H1 (cell line): ENCODE measurements around the gene KLHL9. TPM values are rescaled to one million over a fixed set of nuclear protein-coding genes. Genes with fewer than 3 reads are reported as not detected.
"Not testable (repeated sequence)": the region's sequence is repeated elsewhere in the genome, so short reads cannot be mapped to it uniquely, and the experiment has no call there.

Experiments used
- CTCF ChIA-PET: fragments of 300-600 bp; sonication (Branson Sonifier 250); formaldehyde crosslinking; loops from one replicate; lab custom pipeline; 2021; ENCODE audit not compliant: partially characterized antibody; lab: Charles Lee
- POLR2A ChIA-PET: fragments of 300-600 bp; sonication (Branson Sonifier 250); formaldehyde crosslinking; loops from one replicate; lab custom pipeline; 2021; ENCODE audit warnings: inconsistent platforms; ENCODE audit not compliant: partially characterized antibody; lab: Charles Lee
- DNase-seq, 2 experiments: peaks; one replicate each; pipeline versions ENCODE4 v3.0.0 to v3.0.0-alpha.2; 2010 to 2022; ENCODE audit warnings: low spot score in 2 of 2, low read depth in 1 of 2, mixed read lengths in 1 of 2
- FAIRE-seq: peaks from 2 replicates; lab custom pipeline; 2011; peaks lifted over from hg19 to GRCh38; lab: Jason Lieb, UNC
- H2AFZ ChIP-seq: 2 replicates; pipeline ENCODE4 v1.8.1; 2012; ENCODE audit warnings: low read length, inconsistent platforms
- H2AK5ac ChIP-seq: 2 replicates; pipeline ENCODE4 v1.6.1; 2013; ENCODE audit warnings: low read depth, low read length
- H2BK120ac ChIP-seq: replicated peaks from 2 replicates; pipeline ENCODE3; 2013; ENCODE audit warnings: low read depth, low read length, inconsistent platforms
- H2BK12ac ChIP-seq: 2 replicates; pipeline ENCODE4 v1.6.1; 2013; ENCODE audit warnings: low read depth, low read length
- H2BK15ac ChIP-seq: 2 replicates; pipeline ENCODE4 v1.6.1; 2013; ENCODE audit warnings: low read length
- H2BK20ac ChIP-seq: 2 replicates; pipeline ENCODE4 v1.6.1; 2013; ENCODE audit warnings: low read length
- H2BK5ac ChIP-seq: 2 replicates; pipeline ENCODE4 v1.6.1; 2013; ENCODE audit warnings: low read depth, low read length
- H3K14ac ChIP-seq: 2 replicates; pipeline ENCODE4 v1.6.1; 2013; ENCODE audit warnings: inconsistent platforms; ENCODE audit not compliant: insufficient read length
- H3K18ac ChIP-seq: 2 replicates; pipeline ENCODE4 v1.6.1; 2013; ENCODE audit warnings: low read length; ENCODE audit errors: extremely low read depth
- H3K23ac ChIP-seq: 2 replicates; pipeline ENCODE4 v1.6.1; 2013; ENCODE audit warnings: inconsistent platforms; ENCODE audit not compliant: insufficient read length
- H3K23me2 ChIP-seq: 2 replicates; pipeline ENCODE4 v1.6.1; 2013; ENCODE audit warnings: low read depth, low read length
- H3K27ac ChIP-seq: 2 replicates; pipeline ENCODE4 v1.6.1; 2011; ENCODE audit warnings: low read depth, low read length, inconsistent platforms
- H3K27me3 ChIP-seq, 4 experiments: replicated peaks in 1 of 4; 1 replicate in 1 of 4; 2 replicates in 3 of 4; pipeline versions ENCODE4 v1.6.1 to v1.8.1; 2011 to 2013; ENCODE audit warnings: low read length in 3 of 4, mild to moderate bottlenecking in 3 of 4, inconsistent platforms in 2 of 4, mixed read lengths in 2 of 4, moderate library complexity in 1 of 4; ENCODE audit not compliant: control insufficient read depth in 3 of 4, insufficient read depth in 3 of 4; ENCODE audit errors: extremely low read depth in 1 of 4
- H3K36me3 ChIP-seq, 4 experiments: 2 replicates each; pipeline versions ENCODE4 v1.6.1 to v1.8.1; 2011 to 2013; ENCODE audit warnings: mild to moderate bottlenecking in 4 of 4, low read length in 3 of 4, moderate library complexity in 2 of 4, control low read depth in 1 of 4, inconsistent platforms in 1 of 4; ENCODE audit not compliant: insufficient read depth in 4 of 4, control insufficient read depth in 2 of 4
- H3K4ac ChIP-seq: replicated peaks from 2 replicates; pipeline ENCODE3; 2013; ENCODE audit warnings: low read length, low read depth, mixed read lengths, inconsistent platforms; ENCODE audit not compliant: insufficient read length
- H3K4me1 ChIP-seq, 4 experiments: replicated peaks in 1 of 4; 1 replicate in 1 of 4; 2 replicates in 3 of 4; pipeline versions ENCODE4 v1.6.1 to v1.8.1; 2011 to 2013; ENCODE audit warnings: low read length in 3 of 4, inconsistent platforms in 2 of 4, mixed read lengths in 1 of 4; ENCODE audit not compliant: insufficient read depth in 4 of 4, control insufficient read depth in 3 of 4
- H3K4me2 ChIP-seq, 2 experiments: 2 replicates each; pipeline versions ENCODE4 v1.6.1 to v1.8.1; 2011 to 2013; ENCODE audit warnings: low read depth in 2 of 2, low read length in 2 of 2, control low read depth in 1 of 2, inconsistent platforms in 1 of 2, mild to moderate bottlenecking in 1 of 2; ENCODE audit not compliant: insufficient read depth in 1 of 2
- H3K4me3 ChIP-seq, 4 experiments: fragments of 200-600, 300-600 bp in 1 of 4; sonication (generic), shearing (Covaris generic), sonication (Bioruptor Twin) in 1 of 4; 2 replicates each; pipeline versions ENCODE4 v1.5.1 to v1.8.1; 2011 to 2016; ENCODE audit warnings: low read length in 4 of 4, low read depth in 3 of 4, control low read depth in 2 of 4, inconsistent platforms in 2 of 4, mild to moderate bottlenecking in 2 of 4, mixed read lengths in 1 of 4, moderate library complexity in 1 of 4; ENCODE audit not compliant: insufficient read depth in 2 of 4; ENCODE audit errors: extremely low read depth in 1 of 4
- H3K56ac ChIP-seq: replicated peaks from 2 replicates; pipeline ENCODE3; 2013; ENCODE audit warnings: low read depth, mild to moderate bottlenecking, mixed read lengths, low read length, inconsistent platforms; ENCODE audit not compliant: insufficient read length
- H3K79me1 ChIP-seq: 2 replicates; pipeline ENCODE4 v1.6.1; 2013; ENCODE audit warnings: low read depth, low read length, control low read depth
- H3K79me2 ChIP-seq, 2 experiments: 2 replicates each; pipeline versions ENCODE4 v1.6.1 to v1.8.1; 2012 to 2013; ENCODE audit warnings: low read length in 2 of 2, mild to moderate bottlenecking in 2 of 2, inconsistent platforms in 1 of 2; ENCODE audit not compliant: insufficient read depth in 2 of 2, control insufficient read depth in 1 of 2
- H3K9ac ChIP-seq, 4 experiments: replicated peaks in 1 of 4; 1 replicate in 1 of 4; 2 replicates in 3 of 4; pipeline versions ENCODE4 v1.6.1 to v1.8.1; 2011 to 2013; ENCODE audit warnings: low read depth in 3 of 4, low read length in 3 of 4, control low read depth in 2 of 4, mild to moderate bottlenecking in 2 of 4, moderate library complexity in 2 of 4, inconsistent platforms in 1 of 4; ENCODE audit errors: extremely low read depth in 1 of 4
- H3K9me3 ChIP-seq, 2 experiments: 2 replicates each; pipeline versions ENCODE4 v1.6.1 to v1.8.1; 2012 to 2013; ENCODE audit warnings: mild to moderate bottlenecking in 2 of 2, moderate library complexity in 2 of 2, control low read depth in 1 of 2, inconsistent platforms in 1 of 2, low read depth in 1 of 2, low read length in 1 of 2, mixed read lengths in 1 of 2; ENCODE audit not compliant: insufficient read depth in 2 of 2
- H4K20me1 ChIP-seq, 2 experiments: replicated peaks in 1 of 2; 2 replicates each; pipeline versions ENCODE3 to v1.8.1; 2011 to 2013; ENCODE audit warnings: inconsistent platforms in 2 of 2, low read length in 2 of 2, mild to moderate bottlenecking in 1 of 2; ENCODE audit not compliant: insufficient read depth in 2 of 2, control insufficient read depth in 1 of 2
- H4K5ac ChIP-seq: 2 replicates; pipeline ENCODE4 v1.6.1; 2013; ENCODE audit warnings: low read length, low read depth, mixed read lengths, inconsistent platforms; ENCODE audit not compliant: insufficient read length
- H4K8ac ChIP-seq: 2 replicates; pipeline ENCODE4 v1.8.0; 2013; ENCODE audit warnings: mild to moderate bottlenecking, moderate library complexity, low read length, inconsistent platforms; ENCODE audit not compliant: insufficient read depth; ENCODE audit errors: extremely low read depth
- H4K91ac ChIP-seq: replicated peaks from 2 replicates; pipeline ENCODE3; 2013; ENCODE audit warnings: low read length, mixed read lengths, inconsistent platforms; ENCODE audit not compliant: insufficient read length
- WGBS, 2 experiments: shearing (Covaris generic) in 1 of 2; methylation state at CpG; one replicate each; pipeline versions ENCODE4 v1.1.6 to v1.1.7; 2013 to 2015; ENCODE audit warnings: low lambda C conversion rate in 2 of 2, mixed read lengths in 2 of 2, inconsistent platforms in 1 of 2, low coverage in 1 of 2, missing lambda C conversion rate in 1 of 2; ENCODE audit not compliant: insufficient replicate concordance in 2 of 2, insufficient coverage in 1 of 2, insufficient read length in 1 of 2; ENCODE audit errors: extremely low coverage in 1 of 2, missing lambda C conversion rate in 1 of 2; 5-methylcytosine and 5-hydroxymethylcytosine counted together
- polyA plus RNA-seq, 7 experiments: library from polyadenylated mRNA; depleted of rRNA in 3 of 7; stranded (reverse) in 5 of 7; unstranded in 2 of 7; fragments of >200 nt in 5 of 7; fragments of 200-250 nt in 2 of 7; gene quantifications; 1 replicate in 5 of 7; 2 replicates in 1 of 7; 4 replicates in 1 of 7; pipeline versions ENCODE4 v1.2.1 to v1.2.3, GENCODE V29; 2011 to 2013; ENCODE audit warnings: missing spikeins in 2 of 7, mixed read lengths in 2 of 7
- total RNA-seq: library from RNA; stranded (reverse); fragmentation: NEBNext Ultra II Directional; extraction: Animal tissue kit (Norgen Biotek cat#: 25700); gene quantifications from 2 replicates; pipeline ENCODE4 v1.2.1, GENCODE V29; 2021

KLHL9 gene
- total and polyA plus RNA-seq, 2 of the 8 experiments (the other 6 are each of a cell fraction or from before 2014, with no cell fraction given) = 4.9 to 15.7 TPM

GRCh38 chr9:21367169-21367568 is 32.0 kb upstream of the KLHL9 start:
- DNase-seq, H3K14ac ChIP-seq, H2BK20ac ChIP-seq, H3K27me3 ChIP-seq, H2BK15ac ChIP-seq, H4K8ac ChIP-seq, H3K56ac ChIP-seq, H3K79me1 ChIP-seq, H4K20me1 ChIP-seq, H3K18ac ChIP-seq, H3K36me3 ChIP-seq, H4K91ac ChIP-seq, H2AK5ac ChIP-seq, H2BK5ac ChIP-seq, H3K9me3 ChIP-seq, H2BK12ac ChIP-seq, H3K4me2 ChIP-seq, H3K79me2 ChIP-seq, H3K23ac ChIP-seq, H3K9ac ChIP-seq, H2AFZ ChIP-seq, CTCF ChIA-PET, H3K23me2 ChIP-seq, H4K5ac ChIP-seq, H2BK120ac ChIP-seq, H3K4me1 ChIP-seq, H3K4me3 ChIP-seq, H3K27ac ChIP-seq, POLR2A ChIA-PET, H3K4ac ChIP-seq: not testable (repeated sequence)
- WGBS, 2 experiments = 90% methylated on average over 1 of the region's 2 CpGs; no CpG with 5 or more reads in 1 of the 2 experiments
- FAIRE-seq = peak; percentile 42
